MCF 10A (cell line): ENCODE data around the gene DOK6. TPM values are rescaled to one million over a fixed set of nuclear protein-coding genes. Genes with fewer than 3 reads are reported as not detected.

Experiments
- BruUV-seq: library from RNA; stranded (reverse); fragments of 400-500 nt; replicated peaks from 2 replicates; lab custom pipeline; 2021; lab: Mats Ljungman, UMichigan
- CTCF ChIA-PET: fragments of 300-600 bp; sonication (Branson Sonifier 250); formaldehyde crosslinking; extraction: SDS; loops from one replicate; lab custom pipeline; 2021; ENCODE audit warnings: antibody characterized with exemption, inconsistent platforms; lab: Yijun Ruan, JAX
- POLR2A ChIA-PET: fragments of 300-600, 350-650 bp; sonication (Branson Sonifier 250); formaldehyde crosslinking; extraction: SDS; loops from one replicate; lab custom pipeline; 2020; ENCODE audit warnings: antibody characterized with exemption, inconsistent platforms; lab: Yijun Ruan, JAX
- DNase-seq: peaks from one replicate; pipeline ENCODE4 v3.0.0-alpha.2; 2018; ENCODE audit not compliant: unreplicated experiment
- H3K27ac Mint-ChIP-seq: one replicate; pipeline ENCODE4 v1.8.0; 2022; ENCODE audit warnings: mild to moderate bottlenecking, low read depth, mixed read lengths; ENCODE audit not compliant: unreplicated experiment
- H3K27me3 Mint-ChIP-seq: one replicate; pipeline ENCODE4 v1.8.0; 2022; ENCODE audit warnings: mixed read lengths; ENCODE audit not compliant: insufficient read depth, unreplicated experiment
- H3K36me3 Mint-ChIP-seq: one replicate; pipeline ENCODE4 v1.8.0; 2022; ENCODE audit warnings: mild to moderate bottlenecking, moderate library complexity, mixed read lengths; ENCODE audit not compliant: insufficient read depth, unreplicated experiment
- H3K4me1 Mint-ChIP-seq: one replicate; pipeline ENCODE4 v1.8.0; 2022; ENCODE audit warnings: mixed read lengths; ENCODE audit not compliant: insufficient read depth, unreplicated experiment
- H3K4me3 Mint-ChIP-seq: one replicate; pipeline ENCODE4 v1.8.0; 2022; ENCODE audit warnings: mild to moderate bottlenecking, moderate library complexity, mixed read lengths; ENCODE audit not compliant: unreplicated experiment
- H3K9me3 Mint-ChIP-seq: one replicate; pipeline ENCODE4 v1.8.0; 2022; ENCODE audit warnings: mixed read lengths; ENCODE audit not compliant: unreplicated experiment
- CTCF ChIP-seq: fragments of 200-600 bp; IDR thresholded peaks from one replicate; pipeline ENCODE4 v1.8.0; 2022; ENCODE audit warnings: antibody characterized with exemption, mild to moderate bottlenecking; ENCODE audit not compliant: unreplicated experiment
- intact Hi-C: fragments of 100-400 bp; cut with micrococcal nuclease; formaldehyde crosslinking; loops from 2 replicates; pipeline ENCODE4 v1.14.1; 2022
- total RNA-seq: library from RNA; stranded (reverse); gene quantifications from 2 replicates; pipeline ENCODE4 v1.2.3, GENCODE V29; 2022

The DOK6 gene
- total RNA-seq, 1 experiment from 2014 or later = not detected

- no peaks in the 10 kb centered on the region for H3K4me1 Mint-ChIP-seq
- POLR2A ChIA-PET = interaction anchor here (0.5 kb wide), 1 partner anchor 142 kb away, joined by 3 read pairs; no protein-coding TSS in a partner anchor
- no peaks in the 10 kb centered on the region for H3K36me3 Mint-ChIP-seq
- peaks cover 67% of the 10 kb centered on the region for H3K27me3 Mint-ChIP-seq
- DNase-seq = no peak
- intact Hi-C loops = no loop called here
- no TSS peak for BruUV-seq
- no peaks in the 10 kb centered on the region for H3K9me3 Mint-ChIP-seq
- TF ChIP-seq CTCF = no peak
- no peak overlapping the region for H3K4me3 Mint-ChIP-seq
- CTCF ChIA-PET = interaction anchor here (0.9 kb wide), 1 partner anchor 12 kb away, joined by 3 read pairs; no protein-coding TSS in a partner anchor
- H3K27ac Mint-ChIP-seq = no peak overlapping the region
Observed at GRCh38 chr18:69616114-69616513, 215.4 kb downstream of the DOK6 start.

- no peak for TF ChIP-seq CTCF
- no TSS peak for BruUV-seq
- ChIA-PET POLR2A (no interaction called here), CTCF (no interaction called here)
- H3K4me3 Mint-ChIP-seq = no peak overlapping the region
- no peak for DNase-seq
- H3K27ac Mint-ChIP-seq = no peak overlapping the region
- H3K27me3 Mint-ChIP-seq = peaks cover 62% of the 10 kb centered on the region
- no peaks in the 10 kb centered on the region for H3K4me1 Mint-ChIP-seq
- H3K9me3 Mint-ChIP-seq = no peaks in the 10 kb centered on the region
- intact Hi-C loops = no loop called here
- no peaks in the 10 kb centered on the region for H3K36me3 Mint-ChIP-seq
Observed at GRCh38 chr18:69617408-69617807, 216.7 kb downstream of the DOK6 start.

GRCh38 chr18:69617888-69618287 lies 217.2 kb downstream of the DOK6 start:
- no peak for DNase-seq

GRCh38 chr18:69622184-69622583 lies 221.5 kb downstream of the DOK6 start:
- Mint-ChIP-seq H3K9me3 (no peaks in the 10 kb centered on the region), H3K4me1 (no peaks in the 10 kb centered on the region), H3K36me3 (no peaks in the 10 kb centered on the region), H3K27me3 (peaks cover 60% of the 10 kb centered on the region), H3K4me3 (no peak overlapping the region), H3K27ac (no peak overlapping the region)
- ChIA-PET CTCF (interaction anchor here (0.5 to 0.7 kb wide), 2 partner anchors 11 to 122 kb away, joined by 3 read pairs; no protein-coding TSS in a partner anchor), POLR2A (no interaction called here)
- no TSS peak for BruUV-seq
- intact Hi-C loops = no loop called here
- TF ChIP-seq CTCF = no peak
- no peak for DNase-seq

More at GRCh38 chr18:69617888-69618287, 217.2 kb downstream of the DOK6 start:
- POLR2A ChIA-PET = no interaction called here
- intact Hi-C loops = no loop called here
- TF ChIP-seq CTCF = no peak
- Mint-ChIP-seq H3K27ac (no peak overlapping the region), H3K4me3 (no peak overlapping the region), H3K4me1 (no peaks in the 10 kb centered on the region), H3K9me3 (no peaks in the 10 kb centered on the region), H3K27me3 (peaks cover 58% of the 10 kb centered on the region), H3K36me3 (no peaks in the 10 kb centered on the region)
- CTCF ChIA-PET = no interaction called here
- BruUV-seq = no TSS peak
